ENCODE measurements around the gene ZNF212.

The ZNF212 gene

GRCh38 chr7:149239345-149240143 is at the start of gene ZNF212:
ZNF212 (plus strand) TSS chr7:149239651; CDS start chr7:149239779, 128 bp downstream.
- DNase-seq (ENCODE audit: low read depth in 2 of 2) = peak; percentile 57

- DNase-seq (ENCODE audit: low read depth in 2 of 2) = no peak
Observed at GRCh38 chr7:149191851-149192250, 47.6 kb upstream of the ZNF212 start.

DNA sequence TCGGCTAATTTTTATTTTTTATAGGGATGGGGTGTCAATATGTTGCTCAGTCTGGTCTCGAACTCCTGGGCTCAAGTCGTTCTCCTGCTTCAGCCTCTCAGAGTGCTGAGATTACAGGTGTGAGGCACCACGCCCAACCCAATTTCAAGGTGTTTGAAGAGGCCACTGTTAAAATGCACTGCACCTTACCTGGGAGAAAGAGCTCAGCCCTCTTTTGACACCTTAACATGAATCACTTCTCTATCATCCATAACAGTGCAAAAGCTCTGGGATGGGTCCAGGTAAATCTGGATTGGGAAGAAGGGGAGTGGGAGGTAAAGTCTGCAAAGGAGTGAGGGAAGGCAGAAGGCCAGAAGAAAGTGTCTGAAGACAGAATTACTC is 44.7 kb upstream of the ZNF212 start:
- DNase-seq (ENCODE audit: low read depth in 2 of 2) = no peak

GRCh38 chr7:149195180-149196150 is 44.0 kb upstream of the ZNF212 start, which contains the start of gene ZNF282:
ZNF282 (plus strand) TSS chr7:149195546; CDS start chr7:149195590, 44 bp downstream.
- DNase-seq (ENCODE audit: low read depth in 2 of 2) = peak; percentile 64 to 67

- DNase-seq (ENCODE audit: low read depth in 2 of 2) = no peak
Observed at GRCh38 chr7:149196151-149196704, 43.2 kb upstream of the ZNF212 start.

GRCh38 chr7:149196705-149197171 is 42.7 kb upstream of the ZNF212 start:
- DNase-seq (ENCODE audit: low read depth in 2 of 2) = no peak

DNA sequence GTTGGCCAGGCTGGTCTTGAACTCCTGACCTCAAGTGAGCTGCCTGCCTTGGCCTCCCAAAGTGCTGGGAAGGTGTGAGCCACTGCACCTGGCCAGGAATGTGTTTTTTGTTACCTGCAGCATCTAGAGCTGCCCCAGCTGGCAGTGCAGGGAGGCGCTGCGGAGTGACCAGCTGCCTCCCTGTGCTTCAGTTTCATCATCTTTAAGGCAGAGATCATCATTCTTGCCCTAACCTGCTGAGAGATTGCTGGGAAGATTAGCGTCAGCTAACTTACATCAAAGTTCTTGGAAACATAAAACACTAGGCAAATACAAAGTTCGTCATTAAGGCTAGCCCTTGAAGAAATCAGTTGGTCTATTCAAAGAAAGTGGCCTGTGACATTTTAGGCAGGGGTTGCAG is 41.8 kb upstream of the ZNF212 start:
- DNase-seq (ENCODE audit: low read depth in 2 of 2) = no peak

DNA sequence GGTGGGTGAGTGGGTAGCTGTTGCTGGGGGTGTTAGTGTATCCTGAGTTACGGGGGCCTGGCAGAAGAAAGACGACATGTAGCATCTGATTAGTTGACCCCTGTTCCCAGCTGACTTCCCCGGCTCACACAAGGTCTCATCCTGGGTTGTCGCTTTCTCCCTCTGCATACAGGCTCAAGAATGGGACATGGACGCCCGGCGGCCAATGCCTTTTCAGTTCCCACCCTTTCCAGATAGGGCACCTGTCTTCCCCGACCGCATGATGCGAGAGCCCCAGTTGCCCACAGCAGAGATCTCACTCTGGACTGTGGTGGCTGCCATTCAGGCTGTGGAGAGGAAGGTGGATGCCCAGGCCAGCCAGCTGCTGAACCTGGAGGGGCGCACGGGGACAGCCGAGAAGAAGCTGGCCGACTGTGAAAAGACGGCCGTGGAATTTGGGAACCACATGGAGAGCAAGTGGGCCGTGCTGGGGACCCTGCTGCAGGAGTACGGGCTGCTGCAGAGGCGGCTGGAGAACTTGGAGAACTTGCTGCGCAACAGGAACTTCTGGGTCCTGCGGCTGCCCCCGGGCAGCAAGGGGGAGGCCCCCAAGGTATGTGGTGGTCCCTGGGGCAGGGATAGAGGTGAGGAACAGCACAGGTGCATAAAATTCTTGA is 41.2 kb upstream of the ZNF212 start:
- no peak for DNase-seq (ENCODE audit: low read depth in 2 of 2)

DNA sequence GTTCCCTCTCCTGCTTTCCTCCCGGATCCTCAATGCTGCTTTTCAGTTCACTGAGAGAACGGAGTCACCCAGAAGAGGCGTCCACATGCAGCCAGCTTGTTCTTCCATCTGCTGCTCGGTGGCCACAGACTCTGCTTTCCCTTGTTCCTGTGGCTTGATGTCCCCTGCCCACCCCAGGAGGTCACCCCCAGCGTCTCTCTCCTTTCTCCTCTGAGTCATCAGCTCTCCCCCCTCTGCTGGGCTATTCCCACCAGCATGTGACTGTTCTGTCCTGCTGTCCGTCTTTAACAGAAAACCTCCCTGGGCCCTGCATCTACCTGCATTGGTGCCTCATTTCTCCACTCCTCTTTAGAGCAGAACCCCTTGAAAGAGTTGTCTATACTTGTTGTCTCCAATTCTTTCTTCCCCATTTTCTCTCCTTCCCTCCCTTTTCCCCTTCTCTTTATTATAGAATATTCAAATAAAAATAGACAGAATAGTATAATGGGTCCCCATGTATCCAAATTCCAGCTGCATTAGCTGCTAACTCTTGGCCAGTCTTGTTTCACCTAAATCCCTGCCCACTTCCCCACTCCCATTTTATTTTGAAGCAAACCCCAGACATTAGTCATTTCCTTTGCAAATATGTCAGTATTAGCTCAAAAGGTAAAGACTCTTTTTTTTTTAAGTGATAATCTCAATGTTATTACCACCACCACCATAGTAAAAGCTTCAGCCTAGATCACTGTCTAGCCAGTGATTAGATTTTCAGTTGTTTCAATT is 40.0 kb upstream of the ZNF212 start:
- DNase-seq (ENCODE audit: low read depth in 2 of 2) = no peak

- no peak for DNase-seq (ENCODE audit: low read depth in 2 of 2)
Observed at GRCh38 chr7:149202831-149203231, 36.6 kb upstream of the ZNF212 start.

DNA sequence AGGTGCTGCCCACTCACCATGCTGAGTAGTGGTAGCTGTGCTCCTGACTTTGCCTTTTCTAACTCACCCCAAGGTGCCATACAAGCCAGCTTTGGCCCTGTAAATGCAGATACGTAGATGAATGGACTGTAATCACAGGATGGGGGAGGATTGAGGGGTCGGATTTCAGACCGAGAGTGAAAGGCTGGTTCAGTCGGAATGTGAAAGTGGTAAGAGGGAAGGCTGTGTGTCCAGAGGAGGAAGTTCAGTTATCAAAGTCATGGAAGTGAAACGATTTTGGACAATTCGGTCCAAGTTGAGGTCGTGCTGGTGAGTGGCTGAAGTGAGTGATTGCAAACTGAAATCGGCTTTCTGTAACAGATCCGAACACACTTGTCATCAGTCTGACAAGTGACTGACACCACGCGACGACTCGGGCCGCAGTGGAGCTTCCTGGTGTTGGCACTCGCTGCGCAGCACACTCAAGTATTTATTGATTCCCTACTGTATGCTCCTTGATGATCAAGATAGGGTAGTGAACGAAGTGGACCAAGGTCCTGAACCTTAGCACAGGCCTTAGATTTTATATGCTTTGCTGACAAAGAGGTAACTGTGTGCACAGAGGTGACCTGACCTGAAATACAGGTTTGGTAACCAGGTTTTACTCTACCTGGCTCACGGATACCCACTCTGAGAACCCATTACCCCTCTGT is 33.6 kb upstream of the ZNF212 start:
- DNase-seq (ENCODE audit: low read depth in 2 of 2) = no peak

DNA sequence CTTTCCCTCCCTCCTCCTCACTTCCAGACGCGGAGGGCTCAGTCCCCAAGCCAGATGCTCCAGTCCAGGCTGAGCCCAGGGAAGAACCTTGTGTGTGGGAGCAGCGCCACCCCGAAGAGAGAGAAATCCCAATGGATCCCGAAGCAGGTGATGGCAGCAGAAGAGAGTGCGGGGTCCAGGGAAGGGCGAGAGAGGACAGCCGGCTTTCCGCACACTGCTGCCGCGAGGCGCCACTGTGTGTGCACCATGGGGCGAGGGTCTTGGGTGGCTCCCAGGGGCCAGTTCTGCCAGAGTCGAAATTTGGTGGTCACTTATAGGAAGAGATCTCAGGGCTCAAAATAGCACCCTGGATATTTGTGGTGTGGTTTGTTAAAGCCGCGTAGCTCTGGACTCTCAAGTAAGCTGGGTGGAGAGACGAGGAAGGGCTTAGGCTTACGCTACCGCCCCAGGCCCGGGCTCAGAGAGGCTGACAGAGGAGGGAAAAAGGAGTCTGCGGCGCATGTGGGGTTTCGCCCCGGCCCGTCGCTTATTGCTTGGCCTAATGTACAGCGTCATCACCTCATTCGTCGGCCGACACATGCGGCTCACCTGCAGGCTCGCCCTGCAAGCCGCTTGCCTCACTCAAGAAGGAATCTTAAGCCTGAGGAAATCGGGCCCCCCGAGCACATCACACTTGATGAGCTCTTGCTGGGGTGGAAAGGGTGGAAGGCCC is 32.0 kb upstream of the ZNF212 start:
- no peak for DNase-seq (ENCODE audit: low read depth in 2 of 2)

DNA sequence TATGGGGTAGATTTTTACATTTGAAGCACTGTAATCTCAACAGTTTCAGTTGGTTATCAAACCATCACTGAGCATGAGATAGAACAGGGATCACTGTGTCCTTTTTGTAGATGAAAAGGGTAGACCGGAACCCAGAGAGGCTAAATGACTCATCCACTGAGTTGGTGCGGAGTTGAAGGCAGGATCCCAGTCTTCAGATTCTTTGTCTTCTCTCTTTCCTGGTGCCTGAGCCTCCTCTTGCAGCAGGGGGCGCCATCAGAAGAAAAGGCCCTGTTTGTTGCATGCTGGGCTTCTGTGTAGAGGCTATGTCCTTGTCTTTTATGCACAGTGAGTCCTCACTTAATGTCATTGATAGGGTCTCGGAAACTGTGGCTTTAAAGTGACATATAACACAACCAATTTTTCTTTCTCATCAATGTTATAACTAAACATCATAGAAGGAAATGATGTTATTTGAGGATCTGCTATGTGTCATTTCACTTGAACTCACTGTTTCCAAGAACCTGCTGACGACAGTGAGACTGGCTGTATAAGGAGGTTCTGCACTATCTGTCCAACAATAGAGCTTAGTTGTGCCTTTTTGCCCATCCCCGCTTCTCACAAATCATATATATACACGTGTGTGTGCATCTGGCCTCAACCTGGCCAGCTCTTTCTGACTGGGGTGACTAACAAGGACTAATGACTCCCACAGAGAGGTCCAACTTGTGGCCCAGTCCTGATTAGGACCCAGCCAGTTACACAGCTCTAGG is 29.8 kb upstream of the ZNF212 start:
- DNase-seq (ENCODE audit: low read depth in 2 of 2) = peak in 1 of 2 experiments; percentile 12

DNA sequence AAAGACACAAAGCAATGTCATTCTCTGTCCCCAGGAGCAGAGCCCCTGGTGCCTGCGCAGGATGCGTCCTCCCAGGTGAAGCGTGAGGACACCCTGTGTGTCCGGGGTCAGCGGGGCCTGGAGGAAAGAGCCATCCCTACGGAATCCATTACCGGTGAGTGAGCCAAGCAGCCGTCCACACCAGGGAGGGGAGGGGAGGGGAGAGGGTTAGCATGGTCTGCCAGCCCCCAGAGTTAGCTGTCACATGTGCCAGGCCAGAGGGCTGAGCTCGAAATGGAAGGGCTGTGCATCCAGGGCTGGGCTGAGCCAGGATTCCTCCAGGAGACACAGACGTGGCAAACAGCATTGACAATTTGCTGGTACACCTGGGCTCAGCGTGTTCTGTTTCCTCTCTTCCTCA is 28.9 kb upstream of the ZNF212 start:
- no peak for DNase-seq (ENCODE audit: low read depth in 2 of 2)

DNA sequence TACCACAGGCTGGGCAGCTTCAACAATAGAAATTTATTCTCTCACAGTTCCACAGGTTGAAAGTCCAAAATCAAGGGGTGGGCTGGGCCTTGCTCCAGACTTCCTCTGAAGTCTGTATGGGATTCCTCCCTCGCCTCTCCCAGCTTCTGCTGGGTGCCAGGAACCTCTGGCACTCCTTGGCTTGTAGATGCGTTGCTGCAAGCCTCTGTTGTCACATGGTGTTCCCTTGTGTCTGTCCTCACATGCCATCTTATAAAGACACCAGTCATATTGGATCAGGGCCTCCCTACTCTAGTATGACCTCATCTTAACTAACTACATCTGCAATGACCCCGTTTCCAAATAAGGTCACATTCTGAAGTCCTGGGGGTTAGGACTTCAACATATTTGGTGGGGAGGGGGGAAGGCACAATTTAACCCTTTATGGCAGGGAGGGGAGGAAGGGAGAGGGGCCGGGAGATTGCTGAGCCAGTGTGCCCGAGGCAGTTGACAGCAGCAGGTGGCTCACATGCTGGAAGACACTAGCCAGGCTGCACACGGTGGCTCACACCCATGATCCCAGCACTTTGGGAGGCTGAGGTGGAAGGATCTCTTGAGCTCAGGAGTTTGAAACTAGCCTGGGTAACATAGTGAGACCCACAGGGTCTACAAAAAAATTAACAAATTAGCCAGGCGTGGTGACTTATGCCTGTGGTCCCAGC is 25.3 kb upstream of the ZNF212 start:
- no peak for DNase-seq (ENCODE audit: low read depth in 2 of 2)

- DNase-seq (ENCODE audit: low read depth in 2 of 2) = no peak
Observed at GRCh38 chr7:149216402-149216801, 23.0 kb upstream of the ZNF212 start.

DNA sequence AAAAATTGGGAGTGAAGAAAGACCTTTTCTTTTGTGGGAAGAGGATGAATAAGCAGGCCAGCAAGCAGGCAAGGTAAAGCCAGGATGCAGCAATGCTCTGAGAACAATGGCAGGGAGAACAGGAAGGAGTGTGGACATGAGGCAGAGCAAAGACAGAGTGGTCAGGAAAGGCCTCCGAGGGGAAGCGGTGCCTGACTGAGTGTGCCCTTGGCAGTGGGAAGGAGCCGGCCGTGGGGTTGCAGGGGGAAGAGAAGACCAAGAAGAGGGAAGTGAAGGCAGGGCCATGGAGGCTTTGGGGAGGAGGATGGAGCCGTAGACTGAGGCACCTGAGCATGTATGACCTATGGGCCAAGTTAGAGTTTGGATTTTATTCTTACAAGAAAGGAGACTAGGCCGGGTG is 21.9 kb upstream of the ZNF212 start:
- DNase-seq (ENCODE audit: low read depth in 2 of 2) = no peak
